Daoy (cell line): ENCODE measurements around the gene FER. TPM values are rescaled to one million over a fixed set of nuclear protein-coding genes. Genes with fewer than 3 reads are reported as not detected.
"Not testable (repeated sequence)": the region's sequence is repeated elsewhere in the genome, so short reads cannot be mapped to it uniquely, and the experiment has no call there.

Experiments used
- DNase-seq: peaks from one replicate; pipeline ENCODE4 v3.0.0-alpha.2; 2015; ENCODE audit warnings: low read depth
- total RNA-seq: library from RNA; depleted of rRNA; stranded (reverse); fragments of >200 nt; shearing (Covaris generic); gene quantifications from 2 replicates; pipeline ENCODE4 v1.2.3, GENCODE V29; 2014

The FER gene
- total RNA-seq, 1 experiment from 2014 or later = 21.0 TPM

DNA sequence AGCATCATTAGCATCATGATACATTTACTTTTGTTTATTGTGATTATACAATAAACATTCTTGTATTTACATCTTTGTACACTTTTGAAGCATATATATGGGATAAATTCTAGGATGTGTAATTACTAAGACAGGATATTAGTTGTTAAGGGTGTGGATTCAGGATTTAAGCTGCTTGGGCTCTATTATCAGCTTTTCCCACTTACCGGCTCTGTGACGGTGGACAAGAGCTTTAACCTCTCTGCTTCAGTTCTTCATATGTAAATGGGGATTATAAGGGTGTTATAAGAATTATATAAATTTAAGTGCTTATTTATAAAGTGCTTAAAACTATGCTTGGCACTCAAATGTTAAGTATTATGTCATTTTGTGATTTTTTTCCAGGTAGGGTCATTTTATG is 131.1 kb downstream of the FER start:
- DNase-seq = no peak

DNA sequence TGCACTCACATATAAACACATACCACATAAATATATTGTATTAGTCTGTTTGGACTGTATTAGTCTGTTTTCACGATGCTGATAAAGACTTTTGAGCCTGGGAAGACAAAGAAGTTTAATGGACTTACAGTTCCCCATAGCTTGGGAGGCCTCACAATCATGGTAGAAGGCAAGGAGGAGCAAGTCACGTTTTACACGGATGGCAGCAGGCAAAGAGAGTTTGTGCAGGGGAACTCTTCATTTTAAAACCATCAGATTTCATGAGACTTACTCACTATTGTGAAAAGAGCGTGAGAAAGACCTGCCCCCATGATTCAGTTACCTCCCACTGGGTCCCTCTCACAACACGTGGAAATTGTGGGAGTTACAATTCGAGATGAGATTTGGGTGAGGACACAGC is 133.4 kb downstream of the FER start:
- no peak for DNase-seq

- DNase-seq = peak; percentile 26
These were observed 137.0 kb downstream of the FER start for GRCh38 chr5:108884736-108885135.

DNA sequence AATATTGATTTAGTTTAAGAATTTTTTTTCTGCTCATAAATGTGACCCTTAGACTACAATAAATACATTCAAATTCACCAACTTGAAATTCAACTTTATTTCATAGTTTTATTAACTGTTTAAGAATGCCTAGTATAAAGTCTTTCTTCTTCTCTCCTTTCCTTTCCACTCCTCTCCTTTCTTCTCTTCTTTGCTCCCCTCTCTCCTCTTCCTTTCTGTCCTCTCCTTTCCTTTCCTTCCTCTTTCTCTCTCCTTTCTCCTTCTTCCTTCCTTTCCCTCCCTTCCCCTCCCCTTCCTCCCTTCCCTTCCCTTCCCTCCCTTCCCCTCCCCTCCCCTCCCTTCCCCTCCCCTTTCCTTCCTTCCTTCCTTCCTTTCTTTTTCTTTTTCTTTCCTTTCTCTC is 150.6 kb downstream of the FER start:
- DNase-seq = no peak

DNA sequence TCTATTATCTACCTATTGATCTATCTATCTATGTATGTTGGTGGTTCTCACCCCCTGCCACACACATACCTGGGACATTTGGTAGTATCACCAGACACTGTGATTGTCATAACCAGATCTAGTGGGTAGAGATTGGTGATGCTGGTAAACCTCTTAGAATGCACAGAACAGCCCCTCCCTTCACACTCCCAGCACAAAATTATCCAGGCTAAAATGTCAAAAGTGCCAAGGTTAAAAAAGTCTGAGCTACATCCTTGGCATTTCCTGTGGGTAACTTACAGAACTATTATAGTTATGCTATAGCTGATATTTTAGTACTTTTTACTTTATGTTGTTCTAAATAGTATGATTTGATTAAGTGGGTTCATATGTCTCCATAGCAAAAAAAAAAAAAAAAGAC is 151.0 kb downstream of the FER start:
- DNase-seq = no peak

- not testable (repeated sequence) for DNase-seq
These were observed 151.5 kb downstream of the FER start for GRCh38 chr5:108899244-108899643.

GRCh38 chr5:108900668-108901067 is 153.0 kb downstream of the FER start:
- no peak for DNase-seq

DNA sequence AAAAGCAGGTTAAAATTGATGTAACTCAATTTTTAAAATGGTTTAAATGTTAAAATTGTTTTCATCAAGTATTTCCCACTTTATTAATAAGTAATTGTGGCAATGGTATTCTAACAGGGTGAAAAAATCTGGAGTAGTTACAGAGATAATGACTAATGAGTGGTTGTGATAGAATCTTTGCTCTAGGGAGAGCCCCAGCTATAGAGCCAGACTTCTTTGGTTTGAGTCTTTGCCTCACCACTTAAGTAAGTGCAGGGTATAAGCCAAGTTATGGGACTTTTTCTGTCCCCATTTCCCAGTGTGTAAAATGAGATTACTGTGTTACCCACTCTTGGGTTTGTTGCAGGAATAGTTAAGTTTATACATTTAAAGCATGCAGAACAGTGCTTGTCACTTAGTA is 158.1 kb downstream of the FER start:
- DNase-seq = no peak

GRCh38 chr5:108910627-108911026 is 162.9 kb downstream of the FER start:
- no peak for DNase-seq

DNA sequence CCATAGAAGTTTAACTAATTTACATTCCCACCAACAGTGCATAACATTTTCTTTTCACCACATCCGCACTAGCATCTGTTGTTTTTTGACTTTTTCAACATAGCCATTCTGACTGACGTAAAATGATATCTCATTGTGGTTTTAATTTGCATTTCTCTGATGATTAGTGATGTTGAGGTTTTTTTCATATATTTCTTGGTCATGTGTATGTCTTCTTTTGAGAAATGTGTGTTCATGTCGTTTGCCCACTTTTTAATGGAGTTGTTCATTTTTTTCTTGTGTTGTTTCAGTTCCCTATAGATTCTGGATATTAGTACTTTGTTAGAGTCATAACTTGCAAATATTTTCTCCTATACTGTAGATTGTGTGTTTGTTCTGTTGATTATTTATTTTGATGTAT is 163.4 kb downstream of the FER start:
- no peak for DNase-seq

- no peak for DNase-seq
These were observed 169.9 kb downstream of the FER start for GRCh38 chr5:108917596-108917995.

DNA sequence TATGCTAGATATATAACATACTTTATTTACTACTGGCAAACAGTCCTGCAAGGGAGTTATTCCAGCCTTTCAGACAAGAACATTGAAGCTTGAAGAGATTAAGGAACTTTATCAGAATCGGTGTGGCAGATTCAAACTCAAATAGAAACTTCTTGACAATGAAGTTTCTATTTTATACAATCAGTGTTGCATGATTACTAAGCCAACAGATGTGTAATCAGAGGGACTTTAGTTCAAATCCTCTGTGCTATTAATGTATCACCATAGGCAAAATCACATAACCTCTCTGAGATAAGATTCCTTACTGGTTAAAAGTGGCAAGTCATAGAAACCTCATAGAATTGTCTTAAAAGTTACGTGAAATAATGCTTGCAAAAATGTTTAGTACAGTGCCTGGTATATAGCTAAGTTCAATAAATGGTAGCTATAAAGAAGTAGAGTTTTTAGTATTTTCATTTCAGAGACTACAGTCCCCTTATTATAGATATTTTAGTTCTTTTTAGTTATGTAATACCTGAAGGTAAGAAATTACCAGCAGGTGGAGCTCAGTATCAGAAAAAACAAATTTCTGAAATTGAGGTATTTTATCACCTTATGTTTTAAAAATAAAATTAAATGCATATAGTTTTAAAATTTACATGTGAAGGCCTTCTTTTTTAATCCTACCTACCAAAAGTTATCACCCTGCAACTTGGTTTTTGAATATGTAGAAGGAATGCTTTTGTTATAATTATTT is 172.1 kb downstream of the FER start:
- no peak for DNase-seq

DNA sequence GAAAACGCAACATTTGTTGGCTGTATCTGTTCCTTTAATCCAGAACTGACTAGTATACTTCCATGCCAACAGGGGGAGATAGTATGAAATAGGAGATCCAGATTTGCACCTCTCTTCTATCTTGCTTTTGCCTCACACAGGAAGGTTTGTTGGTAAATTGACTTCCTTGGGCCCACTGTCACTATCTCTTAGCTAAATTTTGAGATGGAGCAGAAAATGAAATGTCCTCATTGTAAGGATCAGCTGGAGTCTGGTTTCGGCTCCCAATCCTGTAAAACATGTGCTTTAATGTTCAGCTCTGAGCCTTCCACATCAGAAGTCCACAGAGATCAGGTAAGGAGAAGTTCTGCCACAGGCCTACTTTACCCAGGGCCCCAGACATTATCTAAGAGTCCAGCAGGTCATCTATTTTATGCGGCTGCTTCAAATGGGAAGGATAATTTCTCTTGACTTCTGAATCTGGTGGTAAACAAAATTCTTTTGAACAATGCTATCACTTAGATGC is 176.8 kb downstream of the FER start:
- DNase-seq = no peak

- DNase-seq = no peak
These were observed 177.4 kb downstream of the FER start for GRCh38 chr5:108925073-108925472.

DNA sequence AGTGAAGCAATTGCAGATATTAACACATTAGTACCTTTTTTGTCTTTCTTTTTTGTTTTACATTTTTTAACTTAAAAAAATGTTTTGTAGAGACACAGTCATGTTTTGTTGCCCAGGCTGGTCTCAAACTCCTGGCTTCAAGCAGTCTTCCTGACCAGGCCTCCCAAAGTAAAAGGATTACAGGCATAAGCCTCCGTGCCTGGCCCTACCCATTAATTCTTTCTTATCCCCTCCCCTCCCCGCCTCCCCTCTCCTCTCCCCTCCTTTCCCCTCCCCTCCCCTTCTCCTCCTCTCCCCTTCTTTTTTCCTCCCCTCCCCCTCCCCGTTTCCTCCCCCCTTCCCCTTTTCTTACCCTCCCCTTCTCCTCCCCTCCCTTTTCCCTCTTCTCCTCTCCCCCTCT is 182.4 kb downstream of the FER start:
- DNase-seq = no peak

DNA sequence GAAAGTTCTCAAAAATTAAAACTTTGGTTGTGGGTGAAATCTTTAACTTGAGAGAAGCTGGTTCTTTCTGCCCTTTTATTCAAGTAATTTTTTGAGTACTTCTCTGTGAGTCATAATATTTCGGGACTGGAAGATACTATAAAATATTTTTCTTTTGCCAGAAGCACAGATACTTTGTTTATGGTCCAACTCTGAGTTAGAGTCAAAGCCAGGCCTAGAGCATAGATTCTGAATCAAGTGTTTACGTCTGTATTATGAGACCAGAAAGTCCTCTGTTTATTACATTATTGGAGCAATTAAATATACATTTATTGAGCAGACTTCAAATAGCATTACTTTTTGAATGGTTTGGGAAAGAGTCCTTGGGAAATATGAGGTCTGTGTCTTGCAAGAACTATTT is 187.9 kb downstream of the FER start:
- no peak for DNase-seq

DNA sequence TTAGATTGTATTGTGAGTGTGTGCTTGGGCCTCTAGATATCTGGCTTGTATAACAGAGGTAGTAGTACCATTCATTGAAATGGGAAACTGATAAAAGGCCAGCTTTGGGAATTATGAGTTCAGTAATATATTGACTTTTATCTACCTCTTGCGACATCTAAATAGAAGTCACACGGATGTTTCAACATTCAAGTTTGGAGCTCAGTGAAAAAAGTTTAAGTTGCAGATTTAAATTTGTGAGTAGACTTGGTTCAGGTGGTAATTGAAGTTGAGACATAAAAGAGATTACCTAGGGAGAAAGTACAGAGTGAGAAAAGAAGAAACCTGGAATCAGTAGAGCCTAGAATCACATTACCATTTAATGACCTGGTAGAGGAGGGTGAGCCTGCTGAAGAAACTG is 189.5 kb downstream of the FER start:
- no peak for DNase-seq

DNA sequence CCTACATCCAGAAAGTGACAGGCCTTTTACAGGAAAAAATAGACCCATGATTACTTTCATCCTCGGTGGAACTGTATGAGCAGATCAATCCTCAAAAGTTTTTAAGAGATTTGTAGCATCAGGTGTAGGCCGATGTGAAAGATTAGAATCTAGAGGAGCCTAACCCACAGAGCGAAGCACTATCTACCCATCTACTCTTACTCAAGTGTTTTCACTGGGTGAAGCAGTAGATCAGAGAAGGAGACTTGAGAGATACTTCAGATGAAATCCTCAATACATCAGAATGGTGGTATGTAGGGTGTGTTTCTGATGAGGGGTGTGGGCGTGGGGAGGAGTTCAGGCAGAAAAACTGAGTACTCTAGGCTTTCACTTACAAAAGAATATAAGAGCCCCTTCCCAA is 192.8 kb downstream of the FER start:
- no peak for DNase-seq

GRCh38 chr5:108941746-108942145 is 194.0 kb downstream of the FER start:
- no peak for DNase-seq

GRCh38 chr5:108942701-108943100 is 195.0 kb downstream of the FER start:
- DNase-seq = no peak

- no peak for DNase-seq
These were observed 197.4 kb downstream of the FER start for GRCh38 chr5:108945094-108945493.

DNA sequence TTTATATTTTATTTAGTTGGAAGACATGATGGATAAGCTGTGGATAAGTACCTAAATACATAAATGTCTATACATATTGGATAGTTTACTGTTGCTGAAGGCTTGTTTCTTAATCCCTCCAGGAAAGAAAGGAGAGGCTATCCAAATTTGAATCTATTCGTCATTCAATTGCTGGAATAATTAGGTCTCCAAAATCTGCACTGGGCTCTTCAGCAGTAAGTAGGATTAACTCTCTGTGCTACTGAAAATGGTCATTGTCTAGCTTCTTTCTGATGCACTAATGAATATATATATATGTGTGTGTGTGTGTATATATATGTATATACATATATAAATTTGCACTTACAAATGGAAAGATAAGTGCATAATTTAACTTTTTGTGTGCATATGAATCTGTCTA is 198.3 kb downstream of the FER start:
- no peak for DNase-seq

- no peak for DNase-seq
These were observed 199.5 kb downstream of the FER start for GRCh38 chr5:108947164-108947563.

GRCh38 chr5:108950276-108950675 is 202.6 kb downstream of the FER start:
- no peak for DNase-seq
